ENCODE measurements around the gene JAZF1. TPM values are rescaled to one million over a fixed set of nuclear protein-coding genes. Genes with fewer than 3 reads are reported as not detected.

The JAZF1 gene
- polyA plus RNA-seq, 3 donors = 12.1 to 18.1 (median 17.2) TPM

DNA sequence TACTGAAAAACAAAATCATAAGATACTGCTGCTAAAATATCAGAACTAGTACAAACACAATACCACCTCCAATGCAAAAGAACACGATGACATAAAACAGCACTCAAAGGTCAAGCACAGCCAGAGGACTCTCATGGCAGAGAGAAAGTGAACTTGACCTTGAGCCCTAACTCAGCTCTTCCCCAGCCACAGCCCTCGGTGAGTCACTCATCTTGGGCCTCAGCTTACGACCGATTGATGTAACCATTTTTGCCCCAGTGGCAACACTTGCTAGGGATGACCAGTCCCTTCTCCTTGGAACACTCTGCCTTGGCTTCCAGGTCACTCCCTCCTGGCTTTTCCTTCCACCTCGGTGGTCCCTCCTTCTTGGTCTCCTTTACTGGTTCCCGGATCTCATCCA, 77.8 kb downstream of the JAZF1 start:
- Histone ChIP-seq H3K4me1 (ENCODE audit: control insufficient read depth in 1 of 2, insufficient read depth in 2 of 2, low read length in 2 of 2) (peaks cover 6 to 8% of the 10 kb centered on the region in 2 donors), H3K4me3 (replicated peaks in 1 of 3; ENCODE audit: low read depth in 2 of 3, low read length in 3 of 3) (no peak overlapping the region), H3K9ac (ENCODE audit: insufficient read depth, low read length, poor library complexity, severe bottlenecking) (no peak overlapping the region), H3K79me2 (ENCODE audit: insufficient read depth, low read length) (peaks cover 55% of the 10 kb centered on the region), H3K9me3 (replicated peaks in 1 of 2; ENCODE audit: control insufficient read depth in 1 of 2, insufficient read depth in 1 of 2, low read length in 2 of 2) (no peaks in the 10 kb centered on the region), H3K36me3 (replicated peaks in 1 of 2; ENCODE audit: control insufficient read depth in 1 of 2, insufficient read depth in 2 of 2, low read length in 2 of 2) (peaks cover 8 to 31% of the 10 kb centered on the region in 2 donors), H3K27ac (ENCODE audit: low read depth in 1 of 2, low read length in 2 of 2) (peak overlapping the region in 1 of 2 donors; percentile 1), H3K27me3 (ENCODE audit: control insufficient read depth in 2 of 2, insufficient read depth in 2 of 2, low read length in 2 of 2) (no peaks in the 10 kb centered on the region), H4K20me1 (ENCODE audit: insufficient read depth, low read length) (peaks cover 79% of the 10 kb centered on the region), H2AFZ (ENCODE audit: insufficient read depth, low read depth, low read length, poor library complexity, severe bottlenecking) (no peak overlapping the region), H3K4me2 (replicated peaks; ENCODE audit: extremely low read depth, low read length, poor library complexity, severe bottlenecking) (no peak overlapping the region)
- TF ChIP-seq, protein P1, sequence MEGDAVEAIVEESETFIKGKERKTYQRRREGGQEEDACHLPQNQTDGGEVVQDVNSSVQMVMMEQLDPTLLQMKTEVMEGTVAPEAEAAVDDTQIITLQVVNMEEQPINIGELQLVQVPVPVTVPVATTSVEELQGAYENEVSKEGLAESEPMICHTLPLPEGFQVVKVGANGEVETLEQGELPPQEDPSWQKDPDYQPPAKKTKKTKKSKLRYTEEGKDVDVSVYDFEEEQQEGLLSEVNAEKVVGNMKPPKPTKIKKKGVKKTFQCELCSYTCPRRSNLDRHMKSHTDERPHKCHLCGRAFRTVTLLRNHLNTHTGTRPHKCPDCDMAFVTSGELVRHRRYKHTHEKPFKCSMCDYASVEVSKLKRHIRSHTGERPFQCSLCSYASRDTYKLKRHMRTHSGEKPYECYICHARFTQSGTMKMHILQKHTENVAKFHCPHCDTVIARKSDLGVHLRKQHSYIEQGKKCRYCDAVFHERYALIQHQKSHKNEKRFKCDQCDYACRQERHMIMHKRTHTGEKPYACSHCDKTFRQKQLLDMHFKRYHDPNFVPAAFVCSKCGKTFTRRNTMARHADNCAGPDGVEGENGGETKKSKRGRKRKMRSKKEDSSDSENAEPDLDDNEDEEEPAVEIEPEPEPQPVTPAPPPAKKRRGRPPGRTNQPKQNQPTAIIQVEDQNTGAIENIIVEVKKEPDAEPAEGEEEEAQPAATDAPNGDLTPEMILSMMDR (IDR thresholded peaks at IDR 0.05) = no peak
- intact Hi-C loops (cut with micrococcal nuclease) = no loop called here
- DNase-seq = peak in 2 of 3 donors; percentile 44 to 74
- Mint-ChIP-seq H3K27ac (peak overlapping the region in 1 of 7 donors; percentile 75), H3K9me3 (no peaks in the 10 kb centered on the region), H3K36me3 (peaks cover 36 to 39% of the 10 kb centered on the region in 2 donors), H3K27me3 (ENCODE audit: low read depth in 3 of 3) (peaks cover 1 to 3% (median 1%) of the 10 kb centered on the region in 3 donors), H3K4me3 (peak overlapping the region in 1 of 2 donors; percentile 2), H3K4me1 (peaks cover 18% of the 10 kb centered on the region)
- 52% methylated on average over 6 of the region's 6 CpGs for WGBS (ENCODE audit: insufficient coverage)

DNA sequence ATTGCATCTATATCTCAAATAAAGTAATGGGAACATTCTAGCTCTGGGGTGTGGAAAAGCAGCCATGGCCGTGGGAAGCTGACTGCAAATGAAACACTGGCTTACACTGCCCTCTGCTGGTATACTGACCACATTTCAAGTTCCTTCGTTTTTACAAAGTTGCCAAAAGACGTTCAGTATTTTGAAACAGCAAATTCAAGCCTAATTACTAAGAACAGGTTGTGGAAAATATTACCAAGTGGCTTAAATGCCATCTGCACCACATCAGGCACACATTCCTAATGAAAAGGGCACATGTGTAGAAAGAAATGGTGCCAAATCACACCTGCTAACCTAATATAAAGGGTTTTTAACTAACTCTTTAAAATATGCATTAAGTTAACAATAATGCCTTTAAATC, 83.9 kb downstream of the JAZF1 start:
- no peaks in the 10 kb centered on the region for H3K9me3 ChIP-seq (replicated peaks in 1 of 2; ENCODE audit: control insufficient read depth in 1 of 2, insufficient read depth in 1 of 2, low read length in 2 of 2)
- H3K4me2 ChIP-seq (replicated peaks; ENCODE audit: extremely low read depth, low read length, poor library complexity, severe bottlenecking) = no peak overlapping the region
- no peak overlapping the region for H3K27ac ChIP-seq (ENCODE audit: low read depth in 1 of 2, low read length in 2 of 2)
- intact Hi-C loops (cut with micrococcal nuclease) = loop anchor here (5.0 to 10.0 kb wide), 3 partner anchors 34 to 892 kb away; partner anchors contain the start of gene HOXA13 (in 1 of the 2)
- Mint-ChIP-seq H3K9me3 (peaks cover 0 to 3% (median 0%) of the 10 kb centered on the region in 7 donors), H3K27ac (no peak overlapping the region), H3K4me1 (peaks cover 29% of the 10 kb centered on the region), H3K4me3 (no peak overlapping the region), H3K27me3 (ENCODE audit: low read depth in 3 of 3) (peaks cover 0 to 4% (median 1%) of the 10 kb centered on the region in 3 donors), H3K36me3 (peaks cover 29 to 55% of the 10 kb centered on the region in 2 donors)
- no peak overlapping the region for H3K9ac ChIP-seq (ENCODE audit: insufficient read depth, low read length, poor library complexity, severe bottlenecking)
- peaks cover 35% of the 10 kb centered on the region for H4K20me1 ChIP-seq (ENCODE audit: insufficient read depth, low read length)
- WGBS (ENCODE audit: insufficient coverage) = 0% methylated on average over 1 of the region's 3 CpGs
- peaks cover 38% of the 10 kb centered on the region for H3K79me2 ChIP-seq (ENCODE audit: insufficient read depth, low read length)
- DNase-seq = peak; percentile 47 to 67 (median 67)
- no peak overlapping the region for H3K4me3 ChIP-seq (replicated peaks in 1 of 3; ENCODE audit: low read depth in 2 of 3, low read length in 3 of 3)
- peaks cover 15 to 28% of the 10 kb centered on the region in 2 donors for H3K4me1 ChIP-seq (ENCODE audit: control insufficient read depth in 1 of 2, insufficient read depth in 2 of 2, low read length in 2 of 2)
- TF ChIP-seq, protein P1 (IDR thresholded peaks at IDR 0.05) = peak; percentile 89
- H3K36me3 ChIP-seq (replicated peaks in 1 of 2; ENCODE audit: control insufficient read depth in 1 of 2, insufficient read depth in 2 of 2, low read length in 2 of 2) = peaks cover 6 to 26% of the 10 kb centered on the region in 2 donors
- no peak overlapping the region for H2AFZ ChIP-seq (ENCODE audit: insufficient read depth, low read depth, low read length, poor library complexity, severe bottlenecking)
- no peaks in the 10 kb centered on the region for H3K27me3 ChIP-seq (ENCODE audit: control insufficient read depth in 2 of 2, insufficient read depth in 2 of 2, low read length in 2 of 2)
